ENCODE data around the gene MT1HL1.
"Not testable (repeated sequence)": the region's sequence is repeated elsewhere in the genome, so short reads cannot be mapped to it uniquely, and the experiment has no call there.

The MT1HL1 gene

DNA sequence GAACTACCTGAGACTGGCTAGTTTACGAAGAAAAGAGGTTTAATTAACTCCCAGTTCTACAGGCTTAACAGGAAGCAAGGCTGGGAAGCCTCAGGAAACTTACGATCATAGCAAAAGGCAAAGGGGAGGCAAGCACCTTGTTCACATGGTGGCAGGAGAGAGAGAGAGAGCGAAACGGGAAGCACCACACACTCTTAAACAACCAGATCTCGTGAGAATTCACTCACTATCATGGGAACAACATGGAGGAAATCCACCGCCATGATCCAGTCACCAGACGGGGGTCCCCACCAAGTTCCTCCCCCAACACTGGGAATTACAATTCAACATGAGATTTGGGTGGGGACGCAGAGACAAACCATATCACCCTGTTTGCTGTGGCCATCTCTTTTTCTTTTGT lies 11.8 kb downstream of the MT1HL1 start:
- H3K9me3 ChIP-seq (ENCODE audit: control insufficient read depth, low read length), result no peaks in the 10 kb centered on the region
- no peaks in the 10 kb centered on the region for H3K36me3 ChIP-seq (ENCODE audit: control insufficient read depth, insufficient read depth, low read length)
- no peaks in the 10 kb centered on the region for H3K4me1 ChIP-seq (ENCODE audit: control insufficient read depth, insufficient read depth, low read length)
- H3K4me3 ChIP-seq (ENCODE audit: low read length), result no peak overlapping the region
- H3K27me3 ChIP-seq (ENCODE audit: control insufficient read depth, insufficient read depth, low read length), result no peaks in the 10 kb centered on the region
- H3K9ac ChIP-seq (ENCODE audit: low read length), result no peak overlapping the region

DNA sequence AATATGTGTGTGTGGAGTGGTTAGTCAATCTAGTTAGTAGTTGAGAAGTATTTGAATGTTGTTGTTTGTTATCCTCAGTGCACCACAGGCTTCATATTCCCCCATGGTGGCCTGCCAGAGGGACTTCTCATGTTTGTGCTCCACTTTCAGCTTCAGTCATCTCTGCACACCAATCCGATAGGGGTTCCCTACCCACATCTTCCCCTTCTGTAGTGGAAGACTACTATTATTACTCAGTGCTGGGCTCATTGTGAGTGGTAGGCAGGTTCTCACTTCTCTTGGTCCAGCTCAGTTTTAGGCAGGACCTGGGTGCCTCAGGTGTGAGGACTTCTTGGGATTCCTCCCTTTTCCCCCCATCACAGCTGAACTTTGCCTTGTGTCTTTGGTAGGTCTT lies 14.2 kb downstream of the MT1HL1 start:
- Histone ChIP-seq H3K9ac (ENCODE audit: low read length) (no peak overlapping the region), H3K36me3 (ENCODE audit: control insufficient read depth, insufficient read depth, low read length) (no peaks in the 10 kb centered on the region), H3K4me1 (ENCODE audit: control insufficient read depth, insufficient read depth, low read length) (no peaks in the 10 kb centered on the region), H3K4me3 (ENCODE audit: low read length) (no peak overlapping the region), H3K27me3 (ENCODE audit: control insufficient read depth, insufficient read depth, low read length) (no peaks in the 10 kb centered on the region), H3K9me3 (ENCODE audit: control insufficient read depth, low read length) (no peaks in the 10 kb centered on the region)

DNA sequence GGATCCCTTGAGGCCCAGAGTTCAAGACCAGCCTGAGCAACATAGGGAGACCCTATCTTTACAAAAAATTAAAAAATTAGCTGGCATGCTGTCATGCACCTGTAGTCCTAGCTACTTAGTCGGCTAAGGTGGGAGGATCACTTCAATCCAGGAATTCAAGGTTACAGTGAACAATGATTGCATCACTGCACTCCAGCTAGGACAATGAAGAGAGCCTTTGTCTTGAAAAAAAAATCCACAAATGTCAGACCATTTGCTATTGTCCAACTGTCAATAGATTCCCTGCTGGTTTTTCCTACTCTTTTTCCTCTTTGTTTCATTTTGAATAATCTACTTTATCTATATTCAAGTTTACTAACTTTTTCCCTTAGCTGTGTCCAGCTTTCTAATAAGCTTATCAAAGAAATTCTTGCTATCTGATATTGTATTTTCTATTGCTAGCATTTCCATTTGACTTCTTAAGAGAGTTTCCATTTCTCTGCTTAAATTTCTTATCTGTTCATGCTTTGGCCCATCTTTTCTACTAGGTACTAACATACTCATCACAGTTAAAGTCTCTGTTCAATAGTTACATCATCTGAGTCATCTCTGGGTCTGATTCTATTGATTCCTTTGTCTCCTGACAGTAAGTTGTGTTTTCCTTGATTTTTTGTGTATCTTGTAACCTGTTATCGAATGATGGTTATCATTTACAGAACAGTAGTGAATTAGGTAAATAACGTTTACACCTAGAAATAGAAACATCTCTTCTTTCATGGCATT lies 14.8 kb downstream of the MT1HL1 start:
- Histone ChIP-seq H3K4me1 (ENCODE audit: control insufficient read depth, insufficient read depth, low read length) (no peaks in the 10 kb centered on the region), H3K36me3 (ENCODE audit: control insufficient read depth, insufficient read depth, low read length) (no peaks in the 10 kb centered on the region), H3K27me3 (ENCODE audit: control insufficient read depth, insufficient read depth, low read length) (no peaks in the 10 kb centered on the region), H3K4me3 (ENCODE audit: low read length) (no peak overlapping the region), H3K9ac (ENCODE audit: low read length) (no peak overlapping the region), H3K9me3 (ENCODE audit: control insufficient read depth, low read length) (no peaks in the 10 kb centered on the region)

DNA sequence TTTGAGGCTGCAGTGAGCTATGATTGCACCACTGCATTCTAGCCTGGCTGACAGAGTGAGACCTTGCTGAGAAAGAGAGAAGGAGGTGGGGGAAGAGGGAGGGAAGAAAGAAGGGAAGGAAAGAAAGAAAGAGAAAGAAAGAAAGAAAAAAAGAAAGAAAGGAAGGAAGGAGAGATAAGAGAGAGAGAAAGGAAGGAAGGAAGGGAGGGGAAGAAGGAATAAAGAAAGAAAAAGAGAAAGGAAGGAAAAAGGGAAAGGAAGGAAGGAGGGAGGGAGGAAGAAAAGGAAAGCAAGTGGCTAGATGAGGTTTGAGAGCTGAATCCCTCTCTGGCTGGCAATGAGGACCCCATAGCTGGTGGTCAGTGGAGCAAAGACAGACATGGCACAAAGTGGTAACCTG lies 20.4 kb downstream of the MT1HL1 start:
- Histone ChIP-seq H3K9ac (ENCODE audit: low read length) (no peak overlapping the region), H3K36me3 (ENCODE audit: control insufficient read depth, insufficient read depth, low read length) (no peaks in the 10 kb centered on the region), H3K4me1 (ENCODE audit: control insufficient read depth, insufficient read depth, low read length) (no peaks in the 10 kb centered on the region), H3K27me3 (ENCODE audit: control insufficient read depth, insufficient read depth, low read length) (no peaks in the 10 kb centered on the region), H3K9me3 (ENCODE audit: control insufficient read depth, low read length) (no peaks in the 10 kb centered on the region), H3K4me3 (ENCODE audit: low read length) (no peak overlapping the region)

DNA sequence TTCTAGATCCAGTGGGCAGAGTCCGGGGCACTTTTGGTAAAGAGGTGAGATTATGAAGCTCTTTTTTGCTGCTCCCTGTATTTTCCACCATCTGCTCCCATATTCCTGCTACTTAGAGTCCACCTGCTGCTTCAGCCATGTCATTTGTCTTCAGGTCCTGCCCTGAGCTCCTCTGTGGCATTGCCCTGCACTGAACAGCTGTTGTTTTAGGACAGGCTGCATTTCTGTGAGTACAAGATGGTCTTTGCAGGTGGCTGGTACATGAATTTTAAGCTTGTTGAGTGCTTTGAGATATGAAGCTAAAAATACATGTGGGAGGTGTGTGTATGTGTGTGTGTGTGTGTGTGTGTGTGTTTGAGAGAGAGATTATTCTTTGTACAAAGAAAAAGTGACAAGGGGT lies 21.9 kb downstream of the MT1HL1 start:
- Histone ChIP-seq H3K27me3 (ENCODE audit: control insufficient read depth, insufficient read depth, low read length) (no peaks in the 10 kb centered on the region), H3K4me3 (ENCODE audit: low read length) (no peak overlapping the region), H3K9me3 (ENCODE audit: control insufficient read depth, low read length) (no peaks in the 10 kb centered on the region), H3K4me1 (ENCODE audit: control insufficient read depth, insufficient read depth, low read length) (no peaks in the 10 kb centered on the region), H3K36me3 (ENCODE audit: control insufficient read depth, insufficient read depth, low read length) (no peaks in the 10 kb centered on the region), H3K9ac (ENCODE audit: low read length) (no peak overlapping the region)

DNA sequence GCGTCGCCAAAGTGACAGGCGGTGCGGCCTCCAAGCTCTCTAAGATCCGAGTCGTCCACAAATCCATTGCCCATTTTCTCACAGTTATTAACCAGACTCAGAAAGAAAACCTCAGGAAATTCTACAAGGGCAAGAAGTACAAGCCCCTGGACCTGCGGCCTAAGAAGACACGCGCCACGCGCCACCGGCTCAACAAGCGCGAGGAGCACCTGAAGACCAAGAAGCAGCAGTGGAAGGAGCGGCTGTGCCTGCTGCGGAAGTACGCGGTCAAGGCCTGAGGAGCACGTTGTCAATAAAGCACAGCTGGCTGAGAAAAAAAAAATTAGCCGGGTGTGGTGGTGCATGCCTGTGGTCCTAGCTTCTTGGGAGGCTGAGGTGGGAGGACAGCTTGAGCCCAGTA lies 22.8 kb downstream of the MT1HL1 start:
- H3K27me3 ChIP-seq (ENCODE audit: control insufficient read depth, insufficient read depth, low read length); H3K4me3 ChIP-seq (ENCODE audit: low read length); H3K9ac ChIP-seq (ENCODE audit: low read length); H3K36me3 ChIP-seq (ENCODE audit: control insufficient read depth, insufficient read depth, low read length); H3K4me1 ChIP-seq (ENCODE audit: control insufficient read depth, insufficient read depth, low read length); H3K9me3 ChIP-seq (ENCODE audit: control insufficient read depth, low read length): not testable (repeated sequence)

DNA sequence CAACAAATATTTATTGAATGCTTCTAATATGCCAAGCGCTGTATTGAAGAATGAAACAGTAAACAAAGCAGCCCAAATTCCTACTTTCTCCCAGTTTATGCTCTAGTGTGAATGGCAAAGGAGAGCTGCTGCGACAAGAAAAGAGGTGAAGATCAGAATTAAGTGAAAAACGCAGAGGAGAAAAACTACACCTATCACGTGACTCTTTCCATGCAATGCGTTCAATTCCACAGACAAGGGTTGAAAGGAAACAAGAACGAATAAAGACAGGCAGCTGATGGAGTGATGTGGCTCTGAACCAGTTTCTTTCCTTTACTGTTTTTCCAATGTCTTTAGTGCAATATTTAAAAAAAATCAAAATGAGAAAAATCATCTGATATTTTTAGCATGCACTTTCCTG lies 23.6 kb downstream of the MT1HL1 start:
- H3K9me3 ChIP-seq (ENCODE audit: control insufficient read depth, low read length), result no peaks in the 10 kb centered on the region
- no peak overlapping the region for H3K4me3 ChIP-seq (ENCODE audit: low read length)
- no peaks in the 10 kb centered on the region for H3K4me1 ChIP-seq (ENCODE audit: control insufficient read depth, insufficient read depth, low read length)
- H3K27me3 ChIP-seq (ENCODE audit: control insufficient read depth, insufficient read depth, low read length), result no peaks in the 10 kb centered on the region
- no peak overlapping the region for H3K9ac ChIP-seq (ENCODE audit: low read length)
- no peaks in the 10 kb centered on the region for H3K36me3 ChIP-seq (ENCODE audit: control insufficient read depth, insufficient read depth, low read length)

DNA sequence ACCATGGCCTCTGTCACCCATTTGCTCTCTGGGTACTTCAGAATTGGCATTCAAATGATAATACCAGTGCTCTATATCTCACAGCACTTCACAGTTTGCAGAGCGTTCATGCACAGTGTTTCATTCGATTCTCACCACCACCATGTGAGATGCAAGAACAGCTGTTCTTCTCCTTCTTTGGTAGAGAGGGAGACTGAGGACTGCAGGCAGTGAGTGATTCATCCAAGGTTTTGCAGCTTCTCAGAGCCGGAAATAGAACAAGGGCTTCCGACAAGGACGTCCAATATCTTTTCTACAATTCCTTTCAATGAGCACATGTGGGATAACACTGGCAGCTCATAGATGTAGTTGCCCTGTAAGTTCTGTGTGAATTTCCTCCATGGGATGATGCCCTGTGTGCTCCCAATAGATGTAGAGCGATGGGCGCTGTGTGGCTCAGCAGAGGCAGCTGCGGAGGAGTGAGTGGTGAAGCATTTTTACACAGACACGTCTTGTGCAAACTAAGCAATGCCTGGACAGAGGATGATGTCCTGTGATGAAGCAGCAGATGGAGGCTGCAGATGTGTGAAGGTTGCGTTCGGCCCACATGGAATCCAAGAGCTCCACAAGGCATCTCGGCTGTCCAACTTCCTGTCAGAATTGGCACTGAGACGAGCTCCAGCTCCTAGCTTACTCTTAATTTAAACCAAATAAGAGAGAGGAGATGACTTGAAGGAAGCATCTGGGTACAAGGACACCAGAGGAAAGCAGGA lies 24.9 kb downstream of the MT1HL1 start:
- H3K4me1 ChIP-seq (ENCODE audit: control insufficient read depth, insufficient read depth, low read length), result no peaks in the 10 kb centered on the region
- H3K9ac ChIP-seq (ENCODE audit: low read length), result no peak overlapping the region
- H3K27me3 ChIP-seq (ENCODE audit: control insufficient read depth, insufficient read depth, low read length), result no peaks in the 10 kb centered on the region
- no peak overlapping the region for H3K4me3 ChIP-seq (ENCODE audit: low read length)
- H3K36me3 ChIP-seq (ENCODE audit: control insufficient read depth, insufficient read depth, low read length), result no peaks in the 10 kb centered on the region
- H3K9me3 ChIP-seq (ENCODE audit: control insufficient read depth, low read length), result no peaks in the 10 kb centered on the region

DNA sequence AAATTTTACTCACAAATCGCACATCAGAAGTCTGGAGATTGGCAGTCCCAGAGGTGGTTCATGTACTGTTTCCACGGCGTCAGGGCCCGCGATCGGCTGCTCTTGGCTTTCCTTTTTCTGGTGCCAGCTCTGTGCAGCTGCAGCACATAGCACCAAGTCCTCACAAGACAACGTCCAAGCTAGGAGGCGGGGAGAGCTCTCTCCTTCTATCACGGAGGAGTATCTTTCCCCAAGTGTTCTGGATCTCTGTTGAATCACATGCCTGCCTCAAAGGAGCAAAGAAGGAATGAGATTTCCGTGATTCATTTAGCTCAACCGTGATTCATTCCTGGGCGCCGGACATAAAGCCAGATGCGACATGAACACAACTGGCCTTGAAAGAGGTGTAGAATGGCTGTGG lies 25.5 kb downstream of the MT1HL1 start:
- Histone ChIP-seq H3K36me3 (ENCODE audit: control insufficient read depth, insufficient read depth, low read length) (no peaks in the 10 kb centered on the region), H3K4me1 (ENCODE audit: control insufficient read depth, insufficient read depth, low read length) (no peaks in the 10 kb centered on the region), H3K9ac (ENCODE audit: low read length) (no peak overlapping the region), H3K27me3 (ENCODE audit: control insufficient read depth, insufficient read depth, low read length) (no peaks in the 10 kb centered on the region), H3K9me3 (ENCODE audit: control insufficient read depth, low read length) (no peaks in the 10 kb centered on the region), H3K4me3 (ENCODE audit: low read length) (no peak overlapping the region)

DNA sequence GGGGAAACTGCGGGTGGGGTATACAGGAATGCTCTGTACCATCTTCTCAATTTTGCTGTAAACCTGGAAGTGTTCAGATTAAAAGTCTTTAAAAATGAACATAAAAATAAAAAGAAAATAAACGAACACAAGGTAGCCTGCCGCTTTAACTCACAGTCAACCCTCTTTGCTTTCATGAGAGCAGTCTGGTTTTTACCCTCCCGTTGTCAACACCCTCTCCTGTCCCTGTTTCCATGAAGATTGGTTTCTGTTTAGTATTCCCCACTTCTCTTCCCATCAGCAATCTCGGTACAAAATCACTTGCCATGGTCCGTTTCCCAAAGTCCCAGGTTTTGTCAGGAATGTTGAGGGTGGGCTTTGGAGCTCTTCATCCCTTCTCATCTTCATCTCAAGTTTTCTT lies 28.8 kb downstream of the MT1HL1 start:
- Histone ChIP-seq H3K4me3 (ENCODE audit: low read length) (no peak overlapping the region), H3K9ac (ENCODE audit: low read length) (no peak overlapping the region), H3K4me1 (ENCODE audit: control insufficient read depth, insufficient read depth, low read length) (no peaks in the 10 kb centered on the region), H3K27me3 (ENCODE audit: control insufficient read depth, insufficient read depth, low read length) (no peaks in the 10 kb centered on the region), H3K9me3 (ENCODE audit: control insufficient read depth, low read length) (no peaks in the 10 kb centered on the region), H3K36me3 (ENCODE audit: control insufficient read depth, insufficient read depth, low read length) (no peaks in the 10 kb centered on the region)

DNA sequence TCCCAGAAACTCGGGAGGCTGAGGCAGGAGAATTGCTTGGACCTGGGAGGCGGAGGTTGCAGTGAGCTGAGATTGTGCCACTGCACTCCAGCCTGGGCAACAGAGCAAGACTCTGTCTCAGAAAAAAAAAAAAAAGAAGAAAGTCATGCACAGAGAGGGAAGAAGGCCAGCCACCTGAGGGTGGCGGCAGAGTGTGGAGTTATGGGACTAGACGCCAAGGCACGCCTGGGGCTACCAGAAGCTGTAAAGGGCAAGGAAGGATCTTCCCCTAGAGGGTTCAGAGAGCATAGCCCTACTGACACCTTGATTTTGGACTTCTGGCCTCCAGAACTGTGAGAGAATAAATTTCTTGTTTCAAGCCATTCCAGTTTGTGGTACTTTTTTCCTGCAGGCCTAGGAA lies 30.2 kb downstream of the MT1HL1 start:
- H3K27me3 ChIP-seq (ENCODE audit: control insufficient read depth, insufficient read depth, low read length); H3K4me3 ChIP-seq (ENCODE audit: low read length): not testable (repeated sequence)

DNA sequence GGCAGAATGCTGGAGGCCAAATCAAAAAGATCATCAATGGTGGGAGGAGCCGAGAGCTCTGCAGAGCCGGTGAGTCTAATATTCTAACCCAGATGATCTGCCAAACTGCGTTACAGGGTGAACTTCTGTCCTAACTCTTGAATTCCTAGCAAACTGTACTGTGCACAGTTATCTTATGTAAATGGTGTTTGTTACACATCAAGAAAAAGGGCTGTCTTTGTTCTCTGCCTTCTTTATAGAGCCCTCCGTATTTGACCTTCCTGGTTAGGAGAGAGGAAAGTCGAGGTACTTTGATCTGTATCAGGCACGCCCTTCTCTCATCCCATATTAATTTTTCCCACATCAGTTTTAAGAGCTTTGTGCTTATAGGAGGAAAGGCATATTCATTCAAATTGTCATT lies 37.6 kb downstream of the MT1HL1 start:
- no peaks in the 10 kb centered on the region for H3K4me1 ChIP-seq (ENCODE audit: control insufficient read depth, insufficient read depth, low read length)
- H3K27me3 ChIP-seq (ENCODE audit: control insufficient read depth, insufficient read depth, low read length), result no peaks in the 10 kb centered on the region
- no peak overlapping the region for H3K4me3 ChIP-seq (ENCODE audit: low read length)
- no peaks in the 10 kb centered on the region for H3K9me3 ChIP-seq (ENCODE audit: control insufficient read depth, low read length)
- H3K9ac ChIP-seq (ENCODE audit: low read length), result no peak overlapping the region
- H3K36me3 ChIP-seq (ENCODE audit: control insufficient read depth, insufficient read depth, low read length), result no peaks in the 10 kb centered on the region

More for the DNA sequence above, 30.2 kb downstream of the MT1HL1 start:
- not testable (repeated sequence) for H3K36me3 ChIP-seq (ENCODE audit: control insufficient read depth, insufficient read depth, low read length); H3K9ac ChIP-seq (ENCODE audit: low read length); H3K4me1 ChIP-seq (ENCODE audit: control insufficient read depth, insufficient read depth, low read length); H3K9me3 ChIP-seq (ENCODE audit: control insufficient read depth, low read length)
